Measurements from ENCODE around the gene GPN1.

DNA sequence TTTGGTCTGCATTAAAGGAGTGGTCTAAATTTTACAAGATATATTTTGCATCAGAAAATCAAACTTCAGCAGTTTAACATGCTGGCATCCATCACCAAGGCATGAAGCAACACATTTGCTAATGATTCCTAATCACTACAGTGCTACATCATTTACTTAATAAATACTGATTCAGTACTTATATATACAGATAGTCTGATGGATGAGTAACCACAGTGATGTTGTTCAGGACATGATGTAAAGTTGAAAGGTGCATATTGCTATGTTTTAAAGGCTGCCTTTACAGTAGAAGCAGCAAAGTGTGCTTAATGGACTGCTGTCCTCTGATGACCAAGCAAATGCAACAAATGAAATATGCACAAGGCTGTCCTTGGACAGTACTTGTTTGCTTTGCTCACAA lies 23.5 kb downstream of the GPN1 start:
- no peak for TF ChIP-seq POLR2A (IDR thresholded peaks at IDR 0.05; ENCODE audit: low read depth, low read length)
- no peak for TF ChIP-seq POLR2AphosphoS5 (IDR thresholded peaks at IDR 0.05; ENCODE audit: low read depth, low read length)
